Peyer's patch (tissue), 4 donors: Measurements from ENCODE around the gene COQ9.

Experiments used
- CTCF ChIP-seq, 6 experiments: fragments of 450-650 bp in 4 of 6; fragments of 200-600 bp in 2 of 6; sonication (generic) in 1 of 6; IDR thresholded peaks; one replicate each; pipeline ENCODE4 v1.5.1; 2017 to 2019; ENCODE audit warnings: antibody characterized with exemption in 6 of 6, mild to moderate bottlenecking in 3 of 6, moderate library complexity in 1 of 6
- POLR2A ChIP-seq, 2 donors: fragments of 450-650 bp; IDR thresholded peaks; one replicate each; pipeline ENCODE4 v1.5.1; 2017; ENCODE audit warnings: antibody characterized with exemption in 2 of 2, mild to moderate bottlenecking in 2 of 2, moderate library complexity in 2 of 2

GRCh38 chr16:57501492-57501891 is 54.2 kb downstream of the COQ9 start:
- TF ChIP-seq CTCF (IDR thresholded peaks at IDR 0.05), result no peak
- TF ChIP-seq POLR2A (IDR thresholded peaks at IDR 0.05), result no peak
